GM19328 (cell line): Measurements from ENCODE around the gene ALKBH6.
A peak's percentile ranks its signal among the peaks of the same experiment; 100 is the strongest.
"Not testable (repeated sequence)": the region's sequence is repeated elsewhere in the genome, so short reads cannot be mapped to it uniquely, and the experiment has no call there.

ENCODE experiments used
- ATAC-seq: cut with Tn5 transposase; IDR thresholded peaks from one replicate; pipeline ENCODE4 v1.9.1; 2021; ENCODE audit warnings: mild to moderate bottlenecking, moderate library complexity; ENCODE audit not compliant: unreplicated experiment

The ALKBH6 gene

DNA sequence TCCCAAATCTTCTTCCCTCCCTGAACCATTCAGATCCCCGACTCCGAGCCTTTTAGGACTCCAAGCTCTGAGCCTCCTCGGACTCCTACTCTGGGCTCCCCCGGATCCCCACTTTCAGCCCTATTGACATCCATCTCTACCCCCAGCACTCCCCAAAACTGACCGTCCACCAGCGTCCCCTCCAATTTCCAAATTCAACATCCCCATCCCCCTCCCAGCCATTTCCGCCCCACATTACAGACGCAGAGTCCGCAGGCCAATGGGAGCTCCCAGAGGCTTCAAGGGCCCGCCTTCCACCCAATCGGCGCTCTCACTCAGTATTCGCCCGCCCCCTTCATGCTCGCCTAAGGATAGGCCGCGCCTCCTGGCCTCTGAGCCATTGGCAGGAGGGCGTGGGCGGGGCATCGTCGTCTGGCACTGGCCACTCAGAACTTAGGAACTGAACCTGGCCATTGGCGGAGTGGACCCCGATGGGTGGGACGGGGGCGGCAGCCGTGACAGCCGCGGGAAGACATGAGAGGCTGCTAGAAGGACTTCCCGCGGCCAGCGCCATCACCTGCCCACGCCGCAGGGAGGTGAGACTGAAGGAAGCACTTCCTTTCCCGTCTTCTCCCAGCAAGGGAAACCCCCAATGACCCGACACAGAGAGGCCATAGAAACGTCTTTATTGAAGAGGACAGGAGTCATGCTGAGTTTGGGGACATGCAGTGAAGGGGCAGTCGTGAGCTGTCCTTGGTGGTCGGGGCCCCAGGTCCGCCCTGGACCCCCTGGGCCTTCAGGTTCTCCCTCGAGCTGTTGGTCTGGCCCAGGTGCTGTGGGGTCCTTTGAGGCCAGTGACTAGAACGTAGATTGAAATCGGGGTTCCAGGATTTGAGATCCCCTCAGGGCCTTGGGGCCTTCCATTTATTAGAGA is at the start of gene ALKBH6:
TSS of gene ALKBH6 (minus strand) at position 202 of the 913 bp plus-strand sequence. CDS start 816 bp downstream, outside the sequence.
- peak; percentile 97 for ATAC-seq

GRCh38 chr19:36061367-36061766 is 47.4 kb upstream of the ALKBH6 start:
- no peak for ATAC-seq

DNA sequence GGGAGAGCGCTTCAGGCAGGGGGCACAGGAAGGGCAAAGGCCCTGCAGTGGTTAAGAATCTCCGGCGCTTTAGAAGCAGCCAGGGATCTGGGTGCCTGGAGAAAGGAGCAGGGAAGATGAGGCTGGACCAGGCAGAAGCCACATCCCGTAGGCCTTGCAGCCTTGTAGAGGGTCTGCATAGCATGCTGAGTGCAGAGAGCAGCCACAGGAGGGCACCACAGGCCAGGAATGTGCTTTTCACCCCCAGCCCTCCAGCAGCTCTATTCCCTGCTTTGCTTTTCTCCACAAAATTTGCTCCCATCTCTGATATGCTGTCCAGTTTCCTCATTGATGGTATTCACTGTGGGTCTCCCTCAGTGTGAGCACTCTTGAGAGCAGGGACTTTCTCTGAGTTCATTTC is 46.4 kb upstream of the ALKBH6 start:
- ATAC-seq, result no peak

DNA sequence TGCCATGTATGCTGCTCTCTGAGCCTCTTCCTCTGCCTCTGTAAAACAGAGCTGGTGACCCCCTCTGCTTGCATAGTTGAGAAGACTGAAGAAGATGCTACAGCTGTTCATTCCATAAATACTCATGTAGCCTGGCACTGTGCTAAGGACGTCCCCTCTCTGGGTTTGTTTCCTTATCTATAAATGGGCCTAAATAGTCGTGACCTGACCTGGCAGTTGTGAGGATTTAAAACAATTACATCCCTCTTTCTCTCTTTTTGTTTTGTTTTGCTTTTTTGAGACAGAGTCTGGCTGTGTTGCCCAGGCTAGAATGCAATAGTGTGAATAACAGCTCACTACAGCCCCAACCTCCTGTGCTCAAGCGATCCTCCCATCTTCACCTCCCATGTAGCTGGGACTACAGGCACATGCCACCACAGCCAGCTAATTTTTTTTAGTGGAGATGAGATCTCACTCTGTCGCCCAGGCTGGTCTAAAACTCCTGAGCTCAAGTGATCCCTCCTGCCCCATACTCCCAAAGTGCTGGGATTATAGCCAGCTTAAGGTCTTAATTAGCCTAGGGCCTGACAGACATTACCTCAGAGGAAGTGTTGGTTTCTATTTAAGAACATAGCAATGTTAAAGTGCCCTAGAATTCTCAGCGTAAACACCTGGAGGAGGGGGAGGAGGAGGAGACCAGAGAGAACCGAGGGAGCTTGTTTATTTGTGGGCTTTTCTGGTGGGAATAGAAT is 45.3 kb upstream of the ALKBH6 start:
- no peak for ATAC-seq

DNA sequence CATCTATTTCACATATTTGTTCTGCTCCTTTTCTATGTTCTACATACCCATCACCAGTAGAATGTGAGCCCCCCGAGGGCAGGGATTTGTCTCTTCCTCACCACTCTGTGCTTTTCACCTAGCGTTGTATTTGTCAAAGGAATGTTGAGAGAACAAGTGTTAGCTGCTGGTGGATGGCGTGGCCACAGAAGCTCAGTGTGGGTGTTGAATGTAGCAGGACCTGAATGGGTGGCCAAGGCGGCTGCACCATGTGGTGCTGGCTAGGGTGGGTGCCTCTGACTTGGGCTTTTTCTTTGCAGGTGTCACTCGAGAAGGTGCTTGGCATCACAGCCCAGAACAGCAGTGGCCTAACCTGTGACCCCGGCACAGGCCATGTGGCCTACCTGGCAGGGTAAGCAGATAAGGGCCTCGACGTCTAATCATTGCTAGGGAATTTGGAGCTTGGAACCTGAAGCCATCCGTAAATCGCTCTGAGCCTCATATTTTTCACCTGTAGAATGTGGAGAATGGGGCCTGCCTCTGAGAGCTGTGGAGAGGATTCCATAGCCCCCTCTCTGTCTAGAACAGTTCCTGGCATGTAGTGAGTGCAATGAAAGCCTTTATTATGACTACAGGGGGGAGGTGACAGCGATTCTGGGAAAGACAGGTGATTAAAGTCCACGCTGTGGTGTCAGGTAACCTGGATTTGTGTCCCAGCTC is 44.6 kb upstream of the ALKBH6 start:
- no peak for ATAC-seq

DNA sequence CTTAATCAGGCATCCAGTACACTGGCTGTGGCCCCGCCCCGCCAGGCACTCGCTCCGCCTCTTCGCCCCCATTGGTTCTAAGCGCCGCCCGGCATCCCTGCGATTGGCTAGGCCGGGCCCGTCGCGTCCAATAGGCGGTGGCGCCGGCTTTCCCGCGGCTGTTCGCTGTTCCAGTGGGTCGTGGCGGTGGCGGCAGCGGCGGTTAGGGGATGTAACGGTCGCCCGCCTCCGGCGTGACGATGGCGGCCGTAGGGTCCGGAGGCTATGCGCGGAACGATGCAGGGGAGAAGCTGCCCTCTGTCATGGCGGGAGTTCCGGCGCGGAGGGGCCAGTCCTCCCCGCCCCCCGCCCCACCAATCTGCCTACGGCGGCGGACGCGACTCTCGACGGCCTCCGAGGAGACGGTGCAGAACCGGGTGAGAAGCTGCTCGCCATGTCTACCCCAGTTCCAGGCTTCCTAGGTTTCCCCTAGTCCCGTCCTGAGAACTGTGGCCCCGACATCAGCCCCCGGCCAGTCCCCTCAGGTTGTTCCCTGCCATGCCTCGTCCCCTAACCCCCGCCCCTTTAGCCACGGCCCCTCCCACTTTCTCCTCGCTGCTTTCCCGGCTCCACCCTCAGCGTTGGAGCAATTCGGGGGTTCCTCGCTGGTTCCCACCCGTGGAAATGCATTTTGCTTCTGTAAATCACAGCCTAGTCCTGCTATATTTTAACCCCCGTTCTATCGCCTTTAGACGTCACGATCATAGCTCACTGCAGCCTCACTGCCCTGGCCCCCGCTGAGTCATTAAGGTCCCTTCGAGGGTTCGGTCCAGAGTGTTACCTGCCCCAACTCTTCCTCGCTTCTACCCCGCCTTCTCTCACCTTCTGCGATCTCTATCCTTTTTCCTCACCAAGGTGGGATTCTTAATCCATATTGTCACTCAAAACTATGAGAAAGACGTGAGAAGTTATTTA is 41.0 kb upstream of the ALKBH6 start, which contains the start of gene WDR62:
TSS of gene WDR62 (plus strand) at position 165 of the 954 bp plus-strand sequence. CDS start at position 240, 75 bp downstream.
- peak; percentile 69 for ATAC-seq

DNA sequence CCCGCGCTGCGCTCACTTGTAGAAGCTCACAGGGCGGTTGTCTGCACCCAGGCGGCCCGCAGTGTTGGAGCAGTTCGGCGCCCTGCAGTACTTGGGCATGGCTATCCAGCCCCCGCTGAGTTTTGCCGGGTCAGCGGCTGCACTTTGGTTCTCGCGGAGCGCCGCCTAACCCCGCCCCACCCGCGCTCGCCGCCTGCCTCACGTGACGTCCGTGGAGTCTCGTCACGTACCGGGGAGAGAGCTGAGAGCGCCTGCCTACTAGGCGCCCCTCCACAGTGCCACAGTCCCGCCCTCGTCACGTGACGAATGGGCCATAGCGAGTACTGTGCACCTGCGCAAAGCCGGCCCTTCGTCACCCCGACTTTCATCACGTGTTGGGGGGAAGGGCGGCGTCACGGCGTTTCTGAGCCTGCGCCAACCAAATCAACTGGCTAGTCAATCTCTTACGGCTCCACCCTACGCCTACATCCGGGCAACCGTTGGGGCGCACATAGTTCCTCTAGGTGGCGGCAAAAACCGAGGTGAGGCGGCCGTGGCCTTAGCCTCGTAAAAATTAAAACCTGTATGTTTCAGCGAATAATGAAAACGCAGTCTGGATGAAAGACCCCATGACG is 40.2 kb upstream of the ALKBH6 start, which contains the start of gene THAP8:
TSS of gene THAP8 (minus strand) at position 167 of the 614 bp plus-strand sequence. CDS start at position 99, 68 bp downstream.
- peak; percentile 79 for ATAC-seq

DNA sequence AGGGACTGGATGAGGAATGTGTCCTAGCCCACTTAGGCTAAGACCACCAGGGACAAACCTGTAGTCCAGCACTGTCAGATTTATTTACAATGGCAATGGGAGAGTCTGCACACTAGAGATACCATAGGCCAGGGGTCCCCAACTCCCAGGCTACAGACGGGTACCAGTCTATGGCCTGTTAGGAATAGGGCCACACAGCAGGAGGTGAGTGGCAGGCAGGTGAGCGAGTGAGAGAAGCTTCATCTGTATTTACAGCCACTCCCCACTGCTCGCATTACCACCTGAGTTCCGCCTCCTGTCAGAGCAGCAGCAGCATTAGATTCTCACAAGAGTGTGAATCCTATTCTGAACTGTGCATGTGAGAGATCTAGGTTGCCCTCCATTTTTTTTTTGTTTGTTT is 37.6 kb upstream of the ALKBH6 start:
- no peak for ATAC-seq

DNA sequence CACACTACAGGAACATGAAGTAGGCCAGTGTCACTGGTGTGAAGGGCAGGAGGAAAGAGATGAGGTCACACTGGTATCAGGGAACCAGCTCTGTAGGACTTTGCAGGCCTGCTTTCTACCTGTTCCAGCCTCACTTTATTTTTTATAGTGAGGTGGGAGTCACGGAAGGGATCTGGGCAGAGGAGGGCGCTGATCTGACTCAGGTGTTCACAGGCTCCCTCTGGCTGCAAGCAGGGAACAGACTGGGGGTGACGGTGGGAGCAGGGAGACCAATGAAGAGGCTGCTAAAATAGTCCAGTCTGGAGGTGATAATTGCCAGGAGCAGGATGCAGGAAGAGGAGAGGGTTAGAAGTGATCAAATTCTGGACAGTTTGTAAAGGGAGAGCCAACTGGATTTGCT is 37.2 kb upstream of the ALKBH6 start:
- no peak for ATAC-seq

DNA sequence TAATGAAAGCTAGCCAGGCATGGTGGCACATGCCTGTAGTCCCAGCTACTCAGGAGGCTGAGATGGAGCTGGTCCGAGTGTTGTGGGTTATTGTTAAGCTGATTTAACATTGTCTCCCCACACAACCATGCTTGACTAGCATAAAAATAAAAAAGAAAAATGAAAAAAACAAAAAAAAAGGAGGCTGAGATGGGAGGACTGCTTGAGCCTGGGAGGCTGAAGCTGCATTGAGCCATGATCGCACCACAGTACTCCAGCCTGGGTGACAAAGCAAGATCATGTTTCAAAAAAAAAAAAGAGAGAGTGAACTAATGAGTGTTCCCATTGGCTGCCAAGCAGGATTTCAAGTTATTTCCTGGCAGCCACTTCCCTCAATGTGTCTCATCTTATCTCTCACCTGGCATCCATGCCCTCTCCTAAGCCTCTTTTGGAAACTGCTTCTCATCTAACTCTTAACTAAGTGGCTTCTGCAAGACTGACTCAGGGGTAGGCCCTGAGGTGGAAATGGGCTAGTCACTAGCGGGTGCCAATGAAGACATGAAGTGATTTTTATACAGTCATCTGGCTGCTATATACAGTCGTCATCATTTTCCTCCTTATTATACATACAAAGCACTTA is 35.2 kb upstream of the ALKBH6 start:
- no peak for ATAC-seq

GRCh38 chr19:36047835-36048234 is 33.8 kb upstream of the ALKBH6 start:
- ATAC-seq, result no peak

DNA sequence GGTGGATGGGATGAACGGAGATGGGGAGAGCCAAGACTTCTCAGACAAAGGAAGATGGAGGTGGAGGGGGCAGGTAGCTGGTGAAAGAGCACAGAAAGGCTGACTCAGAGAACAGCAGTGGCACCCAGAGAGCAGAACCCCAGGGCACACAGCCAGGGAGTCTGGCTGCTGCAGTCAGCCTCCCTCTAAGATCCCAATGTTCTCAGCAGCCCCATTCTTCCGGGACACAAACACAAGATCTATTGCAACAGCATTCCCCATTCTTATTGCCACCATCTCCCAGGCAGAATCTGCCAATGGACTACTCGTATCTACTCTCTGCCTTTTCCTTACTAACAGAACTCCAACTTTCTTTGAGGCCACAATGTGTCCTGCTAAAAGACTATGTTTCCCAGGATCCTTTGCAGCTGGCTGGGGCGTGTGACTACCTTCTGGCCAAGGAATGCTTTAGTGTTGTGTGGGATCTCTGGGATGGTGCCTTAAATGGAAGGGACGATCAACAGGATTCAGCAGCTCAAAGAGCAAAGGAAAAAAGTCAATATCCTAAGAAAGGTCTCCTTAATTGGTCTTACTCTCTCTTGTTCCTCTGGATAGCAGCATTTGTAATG is 32.5 kb upstream of the ALKBH6 start:
- no peak for ATAC-seq

DNA sequence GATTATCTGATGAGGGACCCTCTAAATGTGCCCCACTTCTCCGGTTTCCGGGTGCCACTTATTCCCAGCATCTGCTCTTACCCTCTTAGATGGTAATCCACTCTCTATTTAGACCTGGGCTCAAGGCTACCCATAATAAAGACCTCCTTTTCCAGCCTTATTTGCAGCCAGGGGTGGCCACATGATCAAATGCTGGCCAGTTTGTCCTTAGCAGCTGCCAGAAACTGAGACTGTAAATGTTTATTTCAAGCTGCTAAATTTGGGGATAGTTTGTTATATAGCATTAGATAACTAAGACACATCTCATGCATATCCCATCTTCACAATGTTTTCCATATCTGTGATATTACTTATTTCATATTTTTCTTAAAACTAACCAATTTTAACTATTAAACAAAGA is 29.9 kb upstream of the ALKBH6 start:
- ATAC-seq, result no peak

- ATAC-seq, result no peak
These were observed 27.8 kb upstream of the ALKBH6 start for GRCh38 chr19:36041831-36042230.

DNA sequence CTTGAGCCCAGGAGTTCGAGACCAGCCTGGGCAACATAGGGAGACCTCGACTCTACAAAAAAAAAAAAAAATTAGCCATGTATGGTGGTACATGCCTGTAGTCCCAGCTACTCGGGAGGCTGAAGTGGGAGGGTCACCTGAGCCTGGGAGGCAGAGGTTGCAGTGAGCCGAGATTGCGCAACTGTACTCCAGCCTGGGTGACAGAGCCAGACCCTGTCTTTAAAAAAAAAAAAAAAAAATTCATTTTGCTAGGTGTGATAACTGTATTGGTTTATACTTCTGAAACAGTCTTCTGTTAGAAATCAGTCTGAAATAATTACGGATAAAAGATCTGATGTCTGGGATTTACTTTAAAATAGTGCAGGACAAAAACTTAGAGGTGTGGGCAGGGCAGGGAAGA is 27.1 kb upstream of the ALKBH6 start:
- not testable (repeated sequence) for ATAC-seq

DNA sequence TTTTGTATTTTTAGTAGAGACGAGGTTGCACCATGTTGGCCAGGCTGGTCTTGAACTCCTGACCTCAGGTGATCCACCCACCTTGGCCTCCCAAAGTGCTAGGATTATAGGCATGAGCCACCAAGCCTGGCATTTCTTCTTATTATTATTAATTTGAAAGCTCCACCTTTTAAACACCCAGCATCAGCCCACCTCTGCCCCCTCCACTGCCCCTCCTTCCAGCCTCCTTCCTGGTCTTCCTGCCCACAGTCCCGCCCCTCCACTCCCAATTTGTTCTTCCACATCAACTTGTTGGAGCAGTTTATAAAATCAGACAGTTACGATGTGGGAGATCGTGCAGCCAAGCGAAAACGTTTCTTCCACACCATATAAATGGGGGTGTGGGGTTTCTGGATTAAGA is 26.5 kb upstream of the ALKBH6 start:
- no peak for ATAC-seq

- ATAC-seq, result no peak
These were observed 18.5 kb upstream of the ALKBH6 start, which contains the start of gene CLIP3 for GRCh38 chr19:36032251-36033104. TSS of gene CLIP3 (minus strand) at chr19:36032873. CDS start at chr19:36032357, 516 bp downstream.

- ATAC-seq, result no peak
These were observed 17.3 kb upstream of the ALKBH6 start for GRCh38 chr19:36031308-36031707.
